SIG-M5 (cell line): Measurements from ENCODE around the gene SOX13.

Source experiments
- DNase-seq: peaks from one replicate; lab custom pipeline; 2025; lab: John Stamatoyannopoulos, UW

Gene SOX13

DNA sequence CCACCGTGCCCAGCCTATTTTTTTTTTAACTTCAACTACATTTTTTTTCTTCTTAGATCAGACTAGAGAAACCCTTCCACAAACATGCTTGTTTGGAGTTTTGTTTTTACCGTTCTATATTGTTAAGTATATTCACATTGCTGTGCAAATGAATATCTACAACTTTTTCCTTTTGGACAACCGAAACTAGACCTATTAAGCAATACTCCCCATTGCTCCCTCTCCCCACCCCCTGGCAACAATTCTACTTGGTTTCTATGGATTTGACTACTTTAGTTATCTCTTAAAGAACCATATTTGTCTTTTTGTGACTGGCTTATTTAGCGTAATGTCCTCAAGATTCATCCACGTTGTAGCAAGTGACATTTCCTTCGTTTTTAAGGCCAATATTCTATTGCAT lies 59.8 kb downstream of the SOX13 start:
- no peak for DNase-seq

GRCh38 chr1:204134103-204134502 lies 61.2 kb downstream of the SOX13 start:
- no peak for DNase-seq

DNA sequence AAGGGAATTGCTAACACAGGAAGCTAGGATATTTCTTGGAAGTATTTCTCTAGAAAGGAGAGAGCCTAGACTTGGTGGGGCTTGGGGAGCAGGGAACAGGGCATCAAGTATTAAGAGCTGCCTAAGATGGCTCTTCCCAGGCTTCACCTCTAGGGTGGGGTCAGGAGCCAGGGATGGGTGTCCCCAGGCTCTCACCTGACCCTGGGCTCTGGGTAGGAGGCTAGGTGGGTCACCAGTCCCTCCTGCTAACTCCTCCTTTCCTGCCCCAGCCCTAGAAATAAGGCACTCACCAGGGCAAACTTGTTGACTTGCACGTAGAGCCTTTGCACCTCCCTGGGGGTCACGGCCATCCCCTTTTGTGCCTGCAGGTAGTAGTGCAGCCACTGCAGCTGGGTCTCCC lies 63.9 kb downstream of the SOX13 start:
- no peak for DNase-seq

DNA sequence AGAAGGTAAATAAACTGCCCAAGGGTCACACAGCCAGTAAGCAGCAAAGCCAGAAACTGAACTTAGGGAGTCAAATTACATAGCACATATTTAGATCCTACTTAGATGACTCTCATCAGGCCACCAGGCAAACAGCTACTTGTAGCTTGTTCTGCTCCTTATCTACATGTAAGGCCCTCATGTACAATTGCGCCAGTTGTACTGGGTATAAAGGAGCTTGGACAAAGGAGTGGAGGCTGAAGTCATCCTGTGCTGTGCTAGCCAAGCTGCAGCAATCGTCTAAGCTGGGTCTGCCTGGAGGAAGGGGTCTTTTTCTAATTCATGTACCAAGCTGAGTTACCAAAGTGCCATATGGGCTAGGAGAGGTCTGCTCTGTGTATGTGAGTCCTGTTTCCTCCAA lies 66.2 kb downstream of the SOX13 start:
- DNase-seq, result no peak

- no peak for DNase-seq
Measured at GRCh38 chr1:204139952-204140351, 67.0 kb downstream of the SOX13 start.

DNA sequence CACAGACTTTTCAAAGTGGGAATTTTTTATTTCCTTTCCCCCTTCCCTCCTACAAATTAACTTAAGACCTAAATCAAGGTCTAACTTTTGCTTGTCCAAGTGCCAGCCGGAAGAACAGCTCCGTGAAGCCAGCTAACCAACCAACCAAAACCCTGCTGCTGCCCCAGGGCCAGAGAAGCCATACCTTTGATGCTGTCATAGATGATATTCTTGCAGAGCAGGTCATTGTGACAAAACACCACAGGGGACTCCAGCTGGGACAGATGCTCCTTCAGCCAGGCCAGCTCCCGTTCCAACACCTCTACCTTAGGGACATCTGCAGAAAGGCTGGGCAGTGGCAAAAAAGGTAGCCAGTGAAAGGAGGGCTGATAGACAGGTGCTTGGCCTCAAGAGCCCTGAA lies 68.2 kb downstream of the SOX13 start:
- DNase-seq, result no peak

- no peak for DNase-seq
Measured at GRCh38 chr1:204142032-204142974, 69.4 kb downstream of the SOX13 start.

DNA sequence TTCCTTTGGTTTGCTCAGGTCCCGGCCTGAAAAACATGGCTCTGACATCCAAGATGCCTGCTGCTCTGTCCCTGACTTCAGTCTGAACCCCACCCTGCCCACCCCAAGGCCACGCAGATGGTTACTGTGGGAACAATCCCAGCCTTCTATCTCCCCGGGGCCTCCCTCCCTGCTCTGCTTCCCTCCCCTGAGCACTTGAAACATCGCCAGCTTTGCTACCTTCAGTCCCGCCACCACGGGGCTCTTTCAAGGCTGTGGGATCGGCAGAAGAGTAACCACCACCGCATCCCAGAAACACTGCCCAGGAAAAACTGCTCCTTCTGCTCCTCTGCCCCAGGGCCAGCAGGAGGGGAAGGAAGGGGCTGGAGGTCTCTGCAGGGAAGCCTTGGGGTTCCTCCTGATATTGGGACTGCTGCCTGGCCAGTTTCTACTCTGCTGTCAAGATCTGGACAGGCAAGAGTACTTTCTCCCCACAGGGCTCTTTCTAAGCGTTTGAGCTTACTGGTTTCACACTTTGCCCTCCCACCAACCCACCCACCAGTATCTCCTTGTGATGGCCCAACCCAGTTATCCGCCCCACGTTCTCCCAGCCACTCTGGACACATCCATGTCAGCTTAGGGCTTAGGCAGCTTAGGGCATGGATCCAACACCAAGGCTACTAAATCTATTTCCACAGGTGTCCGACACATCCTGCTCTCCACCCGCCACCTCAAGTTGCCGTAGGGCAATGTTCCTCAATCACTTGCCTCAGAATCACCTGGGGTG lies 70.5 kb downstream of the SOX13 start:
- DNase-seq, result no peak

DNA sequence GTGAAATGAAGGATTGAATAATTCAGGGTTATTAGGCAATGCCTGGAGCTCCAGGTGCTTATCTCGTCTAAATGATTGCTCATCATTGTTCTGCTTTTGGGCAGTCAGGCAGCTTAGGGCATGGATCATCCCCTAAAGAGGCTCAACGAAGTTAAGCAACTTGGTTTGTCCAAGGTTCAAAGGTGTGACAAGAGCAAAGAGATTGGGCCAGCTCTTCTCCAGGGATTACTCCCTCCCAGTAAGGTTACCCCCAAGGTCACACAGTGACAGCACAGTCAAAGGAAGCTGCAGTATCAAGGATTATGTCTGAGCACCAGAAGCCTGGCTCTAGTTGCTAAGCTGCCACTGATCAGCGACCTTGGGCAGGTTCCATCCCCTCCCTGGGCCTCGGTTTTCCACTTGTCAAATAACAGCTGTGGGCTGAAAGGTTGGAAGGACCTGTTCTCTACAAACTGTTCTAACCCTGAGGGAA lies 72.2 kb downstream of the SOX13 start:
- no peak for DNase-seq

DNA sequence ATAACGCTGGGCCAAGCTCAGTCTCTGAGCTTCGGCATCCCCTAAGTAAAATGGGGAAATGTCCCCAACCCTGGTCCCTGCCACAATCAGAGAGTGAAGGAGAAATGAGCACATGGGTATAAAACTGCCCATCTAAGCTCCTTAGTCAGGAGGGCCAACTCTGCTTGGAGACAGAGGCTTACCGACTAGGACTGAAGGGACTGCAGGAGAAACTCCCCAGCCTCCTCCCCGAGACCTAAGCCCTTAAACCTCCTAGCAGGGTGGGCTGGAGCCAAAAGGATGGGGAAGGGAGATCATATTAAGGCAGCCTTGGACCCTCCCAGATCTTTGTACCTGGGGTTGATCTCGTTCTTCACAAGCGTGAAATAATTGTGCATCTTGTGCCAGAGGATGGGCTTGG lies 73.4 kb downstream of the SOX13 start:
- DNase-seq, result no peak

DNA sequence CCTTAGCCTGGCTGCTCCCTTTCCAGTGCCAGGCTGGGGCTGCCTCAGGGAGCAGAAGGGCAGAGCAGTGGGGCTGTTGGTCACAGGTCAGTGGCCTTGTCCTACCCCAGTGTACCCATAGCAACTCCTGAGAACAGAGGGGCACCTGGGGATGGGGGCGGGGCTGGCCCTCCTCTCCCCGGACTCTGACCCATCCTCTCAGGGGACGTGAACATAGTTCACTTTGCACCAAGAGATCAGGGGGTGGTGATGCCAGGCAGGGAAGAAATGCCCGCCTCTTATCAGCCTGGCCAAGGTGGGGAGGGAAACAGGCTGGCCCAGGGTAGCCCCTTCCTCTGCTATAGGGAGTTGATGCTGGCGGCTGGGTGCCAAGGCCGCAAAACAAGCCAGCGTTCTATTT lies 74.0 kb downstream of the SOX13 start:
- DNase-seq, result no peak

DNA sequence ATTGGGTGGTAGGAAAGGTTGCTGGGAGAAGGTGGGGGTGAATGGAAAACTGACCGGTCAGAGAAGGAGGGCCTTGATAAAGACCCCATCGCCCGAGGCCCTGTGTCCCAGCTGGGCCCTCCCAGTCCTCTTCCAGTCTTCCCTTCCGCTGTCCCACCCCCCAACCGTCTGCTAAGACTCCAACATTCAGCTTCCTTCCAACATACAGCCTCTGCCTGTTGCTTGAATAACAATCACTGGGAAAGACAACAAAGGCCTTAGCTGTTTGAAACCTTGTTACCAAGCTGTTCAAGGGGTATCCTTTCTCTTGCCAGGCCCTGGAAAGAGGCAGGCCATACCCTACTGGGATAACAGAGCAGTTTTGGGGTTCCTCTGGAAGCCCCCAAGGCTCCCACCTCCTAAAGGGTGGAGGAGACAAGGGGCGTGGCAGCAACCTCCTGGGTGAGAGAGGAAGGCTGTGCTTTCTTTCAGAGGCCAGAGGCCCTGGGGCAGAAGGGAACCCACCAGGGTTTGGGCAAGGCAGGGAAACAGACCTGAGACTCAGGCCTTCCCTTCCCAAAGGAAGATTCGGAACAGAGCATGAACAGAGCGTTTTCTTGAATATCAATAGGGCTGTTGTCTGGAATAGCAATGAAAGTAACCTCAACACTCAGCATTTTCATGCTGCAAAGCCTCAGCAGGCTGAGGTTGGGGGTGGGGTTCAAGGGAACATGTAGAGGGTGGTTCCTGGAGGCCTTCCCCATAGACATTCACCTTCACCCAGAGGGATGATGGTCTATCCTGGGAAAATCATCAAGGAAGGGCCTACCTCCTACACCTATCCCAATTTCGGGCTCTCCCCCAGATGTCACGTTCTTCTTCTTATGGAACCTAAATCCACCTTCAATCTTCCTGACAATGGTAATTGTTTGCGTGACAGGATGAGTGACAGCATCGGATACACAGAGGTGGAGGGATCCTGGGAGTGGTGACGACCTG lies 74.8 kb downstream of the SOX13 start:
- no peak for DNase-seq

GRCh38 chr1:204149107-204149506 lies 76.2 kb downstream of the SOX13 start:
- no peak for DNase-seq

- DNase-seq, result no peak
Measured at GRCh38 chr1:204149635-204150565, 77.0 kb downstream of the SOX13 start.

GRCh38 chr1:204150702-204151551 lies 78.0 kb downstream of the SOX13 start:
- DNase-seq, result no peak

- no peak for DNase-seq
Measured at GRCh38 chr1:204151552-204152309, 78.8 kb downstream of the SOX13 start, which contains the start of gene ETNK2. TSS of gene ETNK2 (minus strand) at chr1:204152044. CDS start at chr1:204151852, 192 bp downstream.

DNA sequence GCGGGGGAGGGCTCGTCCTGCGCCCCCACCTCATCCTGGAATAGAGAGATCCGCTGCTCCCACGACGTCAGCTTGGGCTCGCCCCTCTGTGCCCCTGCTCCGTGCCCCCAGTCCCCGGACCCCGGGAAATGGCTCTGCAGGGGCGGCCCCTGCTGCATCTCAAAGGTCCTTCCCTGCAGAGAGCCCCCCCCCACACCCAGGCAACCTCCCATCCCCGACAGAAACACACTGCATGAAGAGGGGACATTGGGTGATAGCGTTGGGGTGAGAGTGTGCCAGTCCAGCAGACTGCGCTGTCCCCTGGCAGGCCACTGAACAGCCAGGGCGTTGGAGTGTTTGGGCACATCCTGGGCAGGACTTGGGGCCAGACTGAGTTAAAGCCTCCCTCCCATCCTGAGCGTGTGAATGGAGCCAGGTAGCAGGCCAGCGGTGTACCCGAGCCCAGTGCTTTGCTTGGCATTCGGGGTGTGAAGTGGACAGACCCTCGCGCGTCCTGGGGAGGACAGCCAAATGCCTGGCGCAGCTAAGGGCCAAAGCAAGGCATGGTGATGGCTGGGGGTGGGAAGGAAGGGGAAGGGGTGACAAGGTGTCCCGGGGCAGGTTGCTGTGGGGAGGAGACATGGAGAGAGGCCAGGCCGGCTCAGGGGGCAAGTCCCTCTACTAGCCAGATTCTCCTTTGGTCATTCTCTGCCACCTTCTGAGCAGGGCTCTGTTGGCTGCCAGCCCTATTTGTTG lies 79.6 kb downstream of the SOX13 start:
- DNase-seq, result no peak

DNA sequence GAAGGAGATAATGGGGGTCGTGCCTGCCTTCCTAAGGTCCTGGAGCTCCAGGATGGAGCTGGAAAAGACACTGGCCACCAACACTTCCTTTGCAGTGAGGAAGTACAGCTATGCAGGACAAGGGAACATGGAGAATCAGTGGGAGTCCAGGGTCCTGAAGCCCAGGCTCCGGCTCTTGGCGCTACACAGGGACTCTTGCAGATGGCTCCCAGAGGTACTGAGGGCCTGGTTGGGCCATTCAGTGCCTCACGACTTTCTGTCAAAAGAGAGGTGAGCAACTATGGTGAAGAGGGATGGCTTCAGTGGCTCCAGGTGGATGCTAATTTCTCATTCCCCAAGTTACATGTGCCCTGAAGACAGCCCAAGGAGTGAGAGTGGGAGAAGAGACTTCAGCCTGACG lies 80.8 kb downstream of the SOX13 start:
- no peak for DNase-seq
